Measurements from ENCODE around the gene ZNF423.

- TF ChIP-seq CTCF (IDR thresholded peaks at IDR 0.05; ENCODE audit: low read length), result no peak
- no peak for TF ChIP-seq EZH2 (optimal IDR thresholded peaks at IDR 0.05; ENCODE audit: low read depth, low read length)
These were observed 68.9 kb downstream of the ZNF423 start for GRCh38 chr16:49786926-49787557.

All from MM.1S (cell line).